Measurements from ENCODE around the gene EIF4ENIF1. TPM values are rescaled to one million over a fixed set of nuclear protein-coding genes. Genes with fewer than 3 reads are reported as not detected.
"Not testable (repeated sequence)": the region's sequence is repeated elsewhere in the genome, so short reads cannot be mapped to it uniquely, and the experiment has no call there.

The EIF4ENIF1 gene
- total and polyA plus RNA-seq, 9 of the 15 experiments (the other 6 are each of a cell fraction or from before 2014, with no cell fraction given) = 2.5 to 24.9 (median 15.8) TPM

GRCh38 chr22:31526270-31526669 is 36.6 kb upstream of the EIF4ENIF1 start:
- Histone ChIP-seq H3K79me2 (ENCODE audit: control insufficient read depth, insufficient read depth, low read length) (no peaks in the 10 kb centered on the region), H3K9me3 (replicated peaks; ENCODE audit: control insufficient read depth, insufficient read depth, low read depth, low read length) (no peaks in the 10 kb centered on the region), H2AFZ (ENCODE audit: low read depth, low read length) (no peak overlapping the region), H3K4me1 (replicated peaks in 1 of 2; ENCODE audit: control insufficient read depth in 2 of 2, insufficient read depth in 2 of 2, low read length in 2 of 2) (no peaks in the 10 kb centered on the region; a peak in 1 of 5 replicates), H3K4me3 (no peak overlapping the region), H3K9me1 (ENCODE audit: control insufficient read depth, insufficient read depth, low read length) (no peaks in the 10 kb centered on the region), H3K4me2 (ENCODE audit: insufficient read depth, low read length) (no peak overlapping the region), H3K9ac (ENCODE audit: insufficient read depth in 1 of 2, low read depth in 2 of 2, low read length in 2 of 2) (no peak overlapping the region), H3K27me3 (ENCODE audit: control insufficient read depth in 2 of 2, insufficient read depth in 2 of 2, low read length in 2 of 2) (no peaks in the 10 kb centered on the region), H3K36me3 (ENCODE audit: control insufficient read depth, insufficient read depth, low read length) (peaks cover 3% of the 10 kb centered on the region; the same call in 2 of the 3 replicates), H4K20me1 (replicated peaks; ENCODE audit: control insufficient read depth, insufficient read depth, low read length) (no peaks in the 10 kb centered on the region), H3K27ac (ENCODE audit: extremely low read depth, low read depth, low read length) (no peak overlapping the region)
- POLR2A ChIA-PET = no interaction called here
- in situ Hi-C loops (cut with MboI) = no loop called here
- CTCF ChIA-PET (ENCODE audit: low intra/inter-chr PET ratio) = no interaction called here
- 71% methylated on average over 7 of the region's 7 CpGs for WGBS (ENCODE audit: insufficient coverage, low coverage, missing lambda C conversion rate)
- BruUV-seq (replicated peaks) = no TSS peak
- no peak for ATAC-seq
- TF ChIP-seq ZFP36 (IDR thresholded peaks at IDR 0.05; ENCODE audit: low read depth, low read length, partially characterized antibody) (no peak), RHOXF2B (CRISPR knock-in tag; conservative IDR thresholded peaks at IDR 0.05) (no peak), HMGN3 (IDR thresholded peaks at IDR 0.05; ENCODE audit: borderline replicate concordance, extremely low read depth, insufficient read length, low read depth, low read length) (no peak), ZKSCAN3 (CRISPR knock-in tag; IDR thresholded peaks at IDR 0.05) (no peak), TAF1 (IDR thresholded peaks at IDR 0.05; ENCODE audit: control insufficient read depth, extremely low read depth, insufficient read depth, low read length, severe bottlenecking) (no peak), ZNF436 (CRISPR knock-in tag; IDR thresholded peaks at IDR 0.05) (no peak), CBFB (CRISPR knock-in tag; IDR thresholded peaks at IDR 0.05) (no peak)
- no peak for DNase-seq (ENCODE audit: extremely low read depth in 1 of 4, low spot score in 3 of 4)
- intact Hi-C loops (cut with micrococcal nuclease) = no loop called here
- FAIRE-seq = no peak

- FAIRE-seq; in situ Hi-C loops (cut with MboI); ATAC-seq; H4K20me1 ChIP-seq (replicated peaks; ENCODE audit: control insufficient read depth, insufficient read depth, low read length); H3K4me1 ChIP-seq (replicated peaks in 1 of 2; ENCODE audit: control insufficient read depth in 2 of 2, insufficient read depth in 2 of 2, low read length in 2 of 2); H3K36me3 ChIP-seq (ENCODE audit: control insufficient read depth, insufficient read depth, low read length); intact Hi-C loops (cut with micrococcal nuclease); H3K79me2 ChIP-seq (ENCODE audit: control insufficient read depth, insufficient read depth, low read length); POLR2A ChIA-PET; H3K4me2 ChIP-seq (ENCODE audit: insufficient read depth, low read length); BruUV-seq (replicated peaks); H2AFZ ChIP-seq (ENCODE audit: low read depth, low read length); H3K9me1 ChIP-seq (ENCODE audit: control insufficient read depth, insufficient read depth, low read length); H3K27me3 ChIP-seq (ENCODE audit: control insufficient read depth in 2 of 2, insufficient read depth in 2 of 2, low read length in 2 of 2); CTCF ChIA-PET (ENCODE audit: low intra/inter-chr PET ratio); DNase-seq (ENCODE audit: extremely low read depth in 1 of 4, low spot score in 3 of 4); H3K9me3 ChIP-seq (replicated peaks; ENCODE audit: control insufficient read depth, insufficient read depth, low read depth, low read length); H3K9ac ChIP-seq (ENCODE audit: insufficient read depth in 1 of 2, low read depth in 2 of 2, low read length in 2 of 2); H3K27ac ChIP-seq (ENCODE audit: extremely low read depth, low read depth, low read length); H3K4me3 ChIP-seq: not testable (repeated sequence)
- 71% methylated on average over 5 of the region's 5 CpGs for WGBS (ENCODE audit: insufficient coverage, low coverage, missing lambda C conversion rate)
Measured at GRCh38 chr22:31524132-31524531, 34.5 kb upstream of the EIF4ENIF1 start.
